Measurements from ENCODE around the gene DOHH. TPM values are rescaled to one million over a fixed set of nuclear protein-coding genes. Genes with fewer than 3 reads are reported as not detected.

Gene DOHH
- total and polyA plus RNA-seq, 9 of the 15 experiments (the other 6 are each of a cell fraction or from before 2014, with no cell fraction given), result 0.14 to 47.2 (median 5.1) TPM

GRCh38 chr19:3467437-3468198 is 32.9 kb downstream of the DOHH start (continued):
- TF ChIP-seq, protein P1, sequence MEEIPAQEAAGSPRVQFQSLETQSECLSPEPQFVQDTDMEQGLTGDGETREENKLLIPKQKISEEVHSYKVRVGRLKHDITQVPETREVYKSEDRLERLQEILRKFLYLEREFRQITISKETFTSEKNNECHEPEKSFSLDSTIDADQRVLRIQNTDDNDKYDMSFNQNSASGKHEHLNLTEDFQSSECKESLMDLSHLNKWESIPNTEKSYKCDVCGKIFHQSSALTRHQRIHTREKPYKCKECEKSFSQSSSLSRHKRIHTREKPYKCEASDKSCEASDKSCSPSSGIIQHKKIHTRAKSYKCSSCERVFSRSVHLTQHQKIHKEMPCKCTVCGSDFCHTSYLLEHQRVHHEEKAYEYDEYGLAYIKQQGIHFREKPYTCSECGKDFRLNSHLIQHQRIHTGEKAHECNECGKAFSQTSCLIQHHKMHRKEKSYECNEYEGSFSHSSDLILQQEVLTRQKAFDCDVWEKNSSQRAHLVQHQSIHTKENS (CRISPR knock-in tag; IDR thresholded peaks at IDR 0.05), result no peak
- TF ChIP-seq ATF2 (CRISPR knock-in tag; IDR thresholded peaks at IDR 0.05) (no peak), GMEB1 (CRISPR knock-in tag; IDR thresholded peaks at IDR 0.05) (no peak), STAT5B (CRISPR knock-in tag; IDR thresholded peaks at IDR 0.05) (no peak), NEUROD1 (IDR thresholded peaks at IDR 0.05; ENCODE audit: borderline replicate concordance, low read depth, low read length, partially characterized antibody) (no peak), CHD7 (IDR thresholded peaks at IDR 0.05; ENCODE audit: low read depth, low read length) (no peak), TEAD1 (CRISPR knock-in tag; IDR thresholded peaks at IDR 0.05) (no peak), ZNF347 (CRISPR knock-in tag; IDR thresholded peaks at IDR 0.05; ENCODE audit: low read depth) (no peak)
- TF ChIP-seq, protein P2, sequence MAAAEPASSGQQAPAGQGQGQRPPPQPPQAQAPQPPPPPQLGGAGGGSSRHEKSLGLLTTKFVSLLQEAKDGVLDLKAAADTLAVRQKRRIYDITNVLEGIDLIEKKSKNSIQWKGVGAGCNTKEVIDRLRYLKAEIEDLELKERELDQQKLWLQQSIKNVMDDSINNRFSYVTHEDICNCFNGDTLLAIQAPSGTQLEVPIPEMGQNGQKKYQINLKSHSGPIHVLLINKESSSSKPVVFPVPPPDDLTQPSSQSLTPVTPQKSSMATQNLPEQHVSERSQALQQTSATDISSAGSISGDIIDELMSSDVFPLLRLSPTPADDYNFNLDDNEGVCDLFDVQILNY (CRISPR knock-in tag; IDR thresholded peaks at IDR 0.05), result no peak
